ENCODE results near the gene HNRNPDL. TPM values are rescaled to one million over a fixed set of nuclear protein-coding genes. Genes with fewer than 3 reads are reported as not detected.

The HNRNPDL gene
- total and polyA plus RNA-seq, 2 of the 13 experiments (the other 11 are each of a cell fraction or from before 2014, with no cell fraction given): 167 to 414 TPM

DNA sequence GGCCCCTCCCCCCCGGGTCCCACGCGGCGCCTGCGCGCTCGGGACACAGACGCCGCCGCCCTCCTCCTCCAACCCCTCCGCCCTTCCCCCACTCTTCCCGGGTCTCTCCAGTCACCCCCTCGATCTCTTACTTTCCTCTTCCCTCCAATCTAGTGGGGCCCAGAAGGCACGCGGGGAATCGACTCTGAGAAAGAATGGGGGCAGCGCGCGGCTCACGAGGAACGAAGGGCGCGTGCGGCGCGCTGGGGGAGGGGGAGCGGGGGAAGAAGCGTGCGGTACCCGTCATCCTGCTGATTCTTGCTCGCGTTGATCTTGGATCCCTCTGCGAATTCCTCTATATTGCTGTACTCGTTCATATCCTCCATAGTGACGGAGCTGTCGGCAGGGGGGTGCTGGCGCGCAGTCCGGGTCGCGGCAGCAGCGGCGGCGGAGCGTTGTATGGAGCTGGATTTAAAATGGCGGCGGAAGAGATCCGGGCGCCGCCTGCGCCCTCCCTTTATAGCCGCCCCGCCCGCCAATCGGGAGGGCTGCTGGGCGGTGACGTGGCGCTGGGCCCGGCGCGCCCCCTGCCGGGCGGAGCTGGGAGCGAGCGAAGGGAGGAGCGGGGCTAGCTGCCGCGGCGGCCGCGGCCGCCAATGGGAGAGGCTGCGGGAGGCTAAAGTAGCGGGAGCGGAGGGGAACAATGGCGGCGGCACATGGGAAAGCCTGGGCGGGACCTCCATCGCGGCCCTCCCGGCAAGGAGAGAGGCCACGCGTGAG lies 1.1 kb downstream of the HNRNPDL start (continued):
- TF ChIP-seq, protein P1, sequence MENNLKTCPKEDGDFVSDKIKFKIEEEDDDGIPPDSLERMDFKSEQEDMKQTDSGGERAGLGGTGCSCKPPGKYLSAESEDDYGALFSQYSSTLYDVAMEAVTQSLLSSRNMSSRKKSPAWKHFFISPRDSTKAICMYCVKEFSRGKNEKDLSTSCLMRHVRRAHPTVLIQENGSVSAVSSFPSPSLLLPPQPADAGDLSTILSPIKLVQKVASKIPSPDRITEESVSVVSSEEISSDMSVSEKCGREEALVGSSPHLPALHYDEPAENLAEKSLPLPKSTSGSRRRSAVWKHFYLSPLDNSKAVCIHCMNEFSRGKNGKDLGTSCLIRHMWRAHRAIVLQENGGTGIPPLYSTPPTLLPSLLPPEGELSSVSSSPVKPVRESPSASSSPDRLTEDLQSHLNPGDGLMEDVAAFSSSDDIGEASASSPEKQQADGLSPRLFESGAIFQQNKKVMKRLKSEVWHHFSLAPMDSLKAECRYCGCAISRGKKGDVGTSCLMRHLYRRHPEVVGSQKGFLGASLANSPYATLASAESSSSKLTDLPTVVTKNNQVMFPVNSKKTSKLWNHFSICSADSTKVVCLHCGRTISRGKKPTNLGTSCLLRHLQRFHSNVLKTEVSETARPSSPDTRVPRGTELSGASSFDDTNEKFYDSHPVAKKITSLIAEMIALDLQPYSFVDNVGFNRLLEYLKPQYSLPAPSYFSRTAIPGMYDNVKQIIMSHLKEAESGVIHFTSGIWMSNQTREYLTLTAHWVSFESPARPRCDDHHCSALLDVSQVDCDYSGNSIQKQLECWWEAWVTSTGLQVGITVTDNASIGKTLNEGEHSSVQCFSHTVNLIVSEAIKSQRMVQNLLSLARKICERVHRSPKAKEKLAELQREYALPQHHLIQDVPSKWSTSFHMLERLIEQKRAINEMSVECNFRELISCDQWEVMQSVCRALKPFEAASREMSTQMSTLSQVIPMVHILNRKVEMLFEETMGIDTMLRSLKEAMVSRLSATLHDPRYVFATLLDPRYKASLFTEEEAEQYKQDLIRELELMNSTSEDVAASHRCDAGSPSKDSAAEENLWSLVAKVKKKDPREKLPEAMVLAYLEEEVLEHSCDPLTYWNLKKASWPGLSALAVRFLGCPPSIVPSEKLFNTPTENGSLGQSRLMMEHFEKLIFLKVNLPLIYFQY (CRISPR knock-in tag; IDR thresholded peaks at IDR 0.05; ENCODE audit: borderline replicate concordance): no peak
- TF ChIP-seq NPAS2 (CRISPR knock-in tag; IDR thresholded peaks at IDR 0.05; ENCODE audit: borderline replicate concordance) (no peak), ZNF746 (CRISPR knock-in tag; IDR thresholded peaks at IDR 0.05) (no peak; the same call in 1 of the 2 replicates), KLF15 (CRISPR knock-in tag; IDR thresholded peaks at IDR 0.05; ENCODE audit: borderline replicate concordance) (peak; percentile 51; the same call in 1 of the 2 replicates), HNRNPL (IDR thresholded peaks at IDR 0.05; ENCODE audit: low read depth, low read length) (no peak), ZNF496 (CRISPR knock-in tag; IDR thresholded peaks at IDR 0.05; ENCODE audit: insufficient replicate concordance) (no peak), SP2 (CRISPR knock-in tag; IDR thresholded peaks at IDR 0.05) (peak; percentile 51), TFDP2 (CRISPR knock-in tag; IDR thresholded peaks at IDR 0.05) (peak; percentile 64), ZFP37 (CRISPR knock-in tag; IDR thresholded peaks at IDR 0.05; ENCODE audit: borderline replicate concordance) (peak; percentile 41; the same call in 1 of the 2 replicates), ZSCAN12 (CRISPR knock-in tag; IDR thresholded peaks at IDR 0.05) (peak; percentile 67; the same call in 1 of the 2 replicates), TARDBP (CRISPR knock-in tag; IDR thresholded peaks at IDR 0.05) (peak; percentile 47; the same call in 1 of the 2 replicates), ZNF737 (CRISPR knock-in tag; IDR thresholded peaks at IDR 0.05; ENCODE audit: borderline replicate concordance) (no peak), GLI4 (CRISPR knock-in tag; IDR thresholded peaks at IDR 0.05; ENCODE audit: borderline replicate concordance) (no peak)
- TF ChIP-seq, protein P2, sequence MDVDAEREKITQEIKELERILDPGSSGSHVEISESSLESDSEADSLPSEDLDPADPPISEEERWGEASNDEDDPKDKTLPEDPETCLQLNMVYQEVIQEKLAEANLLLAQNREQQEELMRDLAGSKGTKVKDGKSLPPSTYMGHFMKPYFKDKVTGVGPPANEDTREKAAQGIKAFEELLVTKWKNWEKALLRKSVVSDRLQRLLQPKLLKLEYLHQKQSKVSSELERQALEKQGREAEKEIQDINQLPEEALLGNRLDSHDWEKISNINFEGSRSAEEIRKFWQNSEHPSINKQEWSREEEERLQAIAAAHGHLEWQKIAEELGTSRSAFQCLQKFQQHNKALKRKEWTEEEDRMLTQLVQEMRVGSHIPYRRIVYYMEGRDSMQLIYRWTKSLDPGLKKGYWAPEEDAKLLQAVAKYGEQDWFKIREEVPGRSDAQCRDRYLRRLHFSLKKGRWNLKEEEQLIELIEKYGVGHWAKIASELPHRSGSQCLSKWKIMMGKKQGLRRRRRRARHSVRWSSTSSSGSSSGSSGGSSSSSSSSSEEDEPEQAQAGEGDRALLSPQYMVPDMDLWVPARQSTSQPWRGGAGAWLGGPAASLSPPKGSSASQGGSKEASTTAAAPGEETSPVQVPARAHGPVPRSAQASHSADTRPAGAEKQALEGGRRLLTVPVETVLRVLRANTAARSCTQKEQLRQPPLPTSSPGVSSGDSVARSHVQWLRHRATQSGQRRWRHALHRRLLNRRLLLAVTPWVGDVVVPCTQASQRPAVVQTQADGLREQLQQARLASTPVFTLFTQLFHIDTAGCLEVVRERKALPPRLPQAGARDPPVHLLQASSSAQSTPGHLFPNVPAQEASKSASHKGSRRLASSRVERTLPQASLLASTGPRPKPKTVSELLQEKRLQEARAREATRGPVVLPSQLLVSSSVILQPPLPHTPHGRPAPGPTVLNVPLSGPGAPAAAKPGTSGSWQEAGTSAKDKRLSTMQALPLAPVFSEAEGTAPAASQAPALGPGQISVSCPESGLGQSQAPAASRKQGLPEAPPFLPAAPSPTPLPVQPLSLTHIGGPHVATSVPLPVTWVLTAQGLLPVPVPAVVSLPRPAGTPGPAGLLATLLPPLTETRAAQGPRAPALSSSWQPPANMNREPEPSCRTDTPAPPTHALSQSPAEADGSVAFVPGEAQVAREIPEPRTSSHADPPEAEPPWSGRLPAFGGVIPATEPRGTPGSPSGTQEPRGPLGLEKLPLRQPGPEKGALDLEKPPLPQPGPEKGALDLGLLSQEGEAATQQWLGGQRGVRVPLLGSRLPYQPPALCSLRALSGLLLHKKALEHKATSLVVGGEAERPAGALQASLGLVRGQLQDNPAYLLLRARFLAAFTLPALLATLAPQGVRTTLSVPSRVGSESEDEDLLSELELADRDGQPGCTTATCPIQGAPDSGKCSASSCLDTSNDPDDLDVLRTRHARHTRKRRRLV (CRISPR knock-in tag; IDR thresholded peaks at IDR 0.05): no peak
- TF ChIP-seq, protein P3, sequence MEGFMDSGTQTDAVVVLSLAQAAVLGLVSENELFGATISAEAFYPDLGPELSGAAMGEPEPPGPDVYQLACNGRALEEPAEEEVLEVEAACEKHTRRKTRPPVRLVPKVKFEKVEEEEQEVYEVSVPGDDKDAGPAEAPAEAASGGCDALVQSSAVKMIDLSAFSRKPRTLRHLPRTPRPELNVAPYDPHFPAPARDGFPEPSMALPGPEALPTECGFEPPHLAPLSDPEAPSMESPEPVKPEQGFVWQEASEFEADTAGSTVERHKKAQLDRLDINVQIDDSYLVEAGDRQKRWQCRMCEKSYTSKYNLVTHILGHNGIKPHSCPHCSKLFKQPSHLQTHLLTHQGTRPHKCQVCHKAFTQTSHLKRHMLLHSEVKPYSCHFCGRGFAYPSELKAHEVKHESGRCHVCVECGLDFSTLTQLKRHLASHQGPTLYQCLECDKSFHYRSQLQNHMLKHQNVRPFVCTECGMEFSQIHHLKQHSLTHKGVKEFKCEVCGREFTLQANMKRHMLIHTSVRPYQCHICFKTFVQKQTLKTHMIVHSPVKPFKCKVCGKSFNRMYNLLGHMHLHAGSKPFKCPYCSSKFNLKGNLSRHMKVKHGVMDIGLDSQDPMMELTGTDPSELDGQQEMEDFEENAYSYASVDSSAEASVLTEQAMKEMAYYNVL (CRISPR knock-in tag; IDR thresholded peaks at IDR 0.05; ENCODE audit: borderline replicate concordance): peak; percentile 67; the same call in 1 of the 2 replicates
